ENCODE data around the gene CALM3. TPM values are rescaled to one million over a fixed set of nuclear protein-coding genes. Genes with fewer than 3 reads are reported as not detected.
A peak's percentile ranks its signal among the peaks of the same experiment; 100 is the strongest.

CALM3 gene
- total and polyA plus RNA-seq, 2 experiments from 2014 or later = 148 to 215 TPM

- no peak for TF ChIP-seq ZNF462 (CRISPR knock-in tag; IDR thresholded peaks at IDR 0.05)
- TF ChIP-seq ZNF331 (CRISPR knock-in tag; IDR thresholded peaks at IDR 0.05; ENCODE audit: low read depth) = no peak
- TF ChIP-seq ETS1 (IDR thresholded peaks at IDR 0.05) = no peak
These were observed 30.4 kb downstream of the CALM3 start (continued) for GRCh38 chr19:46631481-46631880.

GRCh38 chr19:46633130-46633529, 32.0 kb downstream of the CALM3 start:
- H3F3A ChIP-seq (replicated peaks; ENCODE audit: low read depth) = 0 out of 2 replicates have a peak, but pooled peaks cover 2% of the 10 kb centered on the region
- no peaks in the 10 kb centered on the region for H3K9me2 ChIP-seq (ENCODE audit: insufficient read depth)
- no peak overlapping the region for H3K4me3 ChIP-seq
- no peak overlapping the region for H3K4me2 ChIP-seq
- no peaks in the 10 kb centered on the region for H3K36me3 ChIP-seq (ENCODE audit: insufficient read depth)
- no peak overlapping the region for H3K27ac Mint-ChIP-seq
- H3K4me1 ChIP-seq (ENCODE audit: insufficient read depth) = peaks cover 27% of the 10 kb centered on the region
- ATAC-seq (no peak), DNase-seq (ENCODE audit: low spot score) (no peak)
- H3K36me3 Mint-ChIP-seq (ENCODE audit: low read depth) = no peaks in the 10 kb centered on the region
- H3K27me3 ChIP-seq (ENCODE audit: insufficient read depth) = peaks cover 53% of the 10 kb centered on the region
- H3K9me3 Mint-ChIP-seq = no peaks in the 10 kb centered on the region
- no peak overlapping the region for H2AFZ ChIP-seq
- H3K27me3 Mint-ChIP-seq (ENCODE audit: insufficient read depth, low read depth, poor library complexity) = peaks cover 37% of the 10 kb centered on the region
- peaks cover 23% of the 10 kb centered on the region for H3K4me1 Mint-ChIP-seq
- H3K4me3 Mint-ChIP-seq = peak overlapping the region; percentile 65; the same call in 2 of the 3 replicates
- no peaks in the 10 kb centered on the region; the same call in 1 of the 2 replicates for H4K20me1 ChIP-seq (replicated peaks; ENCODE audit: insufficient read depth)
- H3K79me2 ChIP-seq (replicated peaks; ENCODE audit: insufficient read depth) = no peaks in the 10 kb centered on the region
- H3K27ac ChIP-seq (ENCODE audit: low read depth) = no peak overlapping the region
- TF ChIP-seq CTCF (conservative IDR thresholded peaks at IDR 0.05; ENCODE audit: low read depth in 2 of 2) = no peak
- TF ChIP-seq ZNF331 (CRISPR knock-in tag; IDR thresholded peaks at IDR 0.05; ENCODE audit: low read depth) = no peak
- TF ChIP-seq JUNB (IDR thresholded peaks at IDR 0.05; ENCODE audit: unreplicated experiment) = no peak
- TF ChIP-seq ZNF114 (CRISPR knock-in tag; IDR thresholded peaks at IDR 0.05) = no peak
- TF ChIP-seq CREB1 (CRISPR knock-in tag; IDR thresholded peaks at IDR 0.05; ENCODE audit: low read depth) = no peak
- no peak for TF ChIP-seq EZH2phosphoT487 (IDR thresholded peaks at IDR 0.05; ENCODE audit: unreplicated experiment)
- TF ChIP-seq STAT1 (IDR thresholded peaks at IDR 0.05; ENCODE audit: unreplicated experiment) = no peak
- TF ChIP-seq NANOG (IDR thresholded peaks at IDR 0.05; ENCODE audit: borderline replicate concordance) = no peak
- TF ChIP-seq POLR2AphosphoS5 (IDR thresholded peaks at IDR 0.05; ENCODE audit: low read depth) = no peak
- TF ChIP-seq EZH2 (IDR thresholded peaks at IDR 0.05; ENCODE audit: low read depth, unreplicated experiment) = no peak
- TF ChIP-seq REST (IDR thresholded peaks at IDR 0.05; ENCODE audit: unreplicated experiment) = no peak

All from GM23338 (cell line).